Peyer's patch (tissue), 4 donors: Measurements from ENCODE around the gene C1orf210.

Source experiments
- CTCF ChIP-seq, 6 experiments: fragments of 450-650 bp in 4 of 6; fragments of 200-600 bp in 2 of 6; sonication (generic) in 1 of 6; IDR thresholded peaks; one replicate each; pipeline ENCODE4 v1.5.1; 2017 to 2019; ENCODE audit warnings: antibody characterized with exemption in 6 of 6, mild to moderate bottlenecking in 3 of 6, moderate library complexity in 1 of 6
- POLR2A ChIP-seq, 2 donors: fragments of 450-650 bp; IDR thresholded peaks; one replicate each; pipeline ENCODE4 v1.5.1; 2017; ENCODE audit warnings: antibody characterized with exemption in 2 of 2, mild to moderate bottlenecking in 2 of 2, moderate library complexity in 2 of 2

- TF ChIP-seq CTCF (IDR thresholded peaks at IDR 0.05) = no peak
- no peak for TF ChIP-seq POLR2A (IDR thresholded peaks at IDR 0.05)
Observed at GRCh38 chr1:43239484-43239883, 45.9 kb downstream of the C1orf210 start.
